NB4 (cell line): ENCODE data around the gene PCDHB12.
"Not testable (repeated sequence)": the region's sequence is repeated elsewhere in the genome, so short reads cannot be mapped to it uniquely, and the experiment has no call there.

Experiments
- CTCF ChIP-seq: IDR thresholded peaks from one replicate; pipeline ENCODE4 v1.5.1; 2012; ENCODE audit warnings: low read depth, low read length
- POLR2A ChIP-seq: IDR thresholded peaks from 2 replicates; pipeline ENCODE4 v1.6.1; 2011; ENCODE audit warnings: mild to moderate bottlenecking; ENCODE audit not compliant: insufficient read length; ENCODE audit errors: extremely low read depth
- TF ChIP-seq, protein P1 (sequence below): IDR thresholded peaks from 2 replicates; pipeline ENCODE4 v1.6.1; 2011; ENCODE audit warnings: low read depth, low read length

DNA sequence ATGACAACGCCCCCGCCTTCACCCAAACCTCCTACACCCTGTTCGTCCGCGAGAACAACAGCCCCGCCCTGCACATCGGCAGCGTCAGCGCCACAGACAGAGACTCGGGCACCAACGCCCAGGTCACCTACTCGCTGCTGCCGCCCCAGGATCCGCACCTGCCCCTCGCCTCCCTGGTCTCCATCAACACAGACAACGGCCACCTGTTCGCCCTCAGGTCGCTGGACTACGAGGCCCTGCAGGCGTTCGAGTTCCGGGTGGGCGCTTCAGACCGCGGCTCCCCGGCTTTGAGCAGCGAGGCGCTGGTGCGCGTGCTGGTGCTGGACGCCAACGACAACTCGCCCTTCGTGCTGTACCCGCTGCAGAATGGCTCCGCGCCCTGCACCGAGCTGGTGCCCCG is 29.1 kb upstream of the PCDHB12 start:
- not testable (repeated sequence) for TF ChIP-seq CTCF, POLR2A
- TF ChIP-seq, protein P1, sequence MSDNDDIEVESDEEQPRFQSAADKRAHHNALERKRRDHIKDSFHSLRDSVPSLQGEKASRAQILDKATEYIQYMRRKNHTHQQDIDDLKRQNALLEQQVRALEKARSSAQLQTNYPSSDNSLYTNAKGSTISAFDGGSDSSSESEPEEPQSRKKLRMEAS = not testable (repeated sequence)
